Measurements from ENCODE around the gene IFNA17.
"Not testable (repeated sequence)": the region's sequence is repeated elsewhere in the genome, so short reads cannot be mapped to it uniquely, and the experiment has no call there.

DNA sequence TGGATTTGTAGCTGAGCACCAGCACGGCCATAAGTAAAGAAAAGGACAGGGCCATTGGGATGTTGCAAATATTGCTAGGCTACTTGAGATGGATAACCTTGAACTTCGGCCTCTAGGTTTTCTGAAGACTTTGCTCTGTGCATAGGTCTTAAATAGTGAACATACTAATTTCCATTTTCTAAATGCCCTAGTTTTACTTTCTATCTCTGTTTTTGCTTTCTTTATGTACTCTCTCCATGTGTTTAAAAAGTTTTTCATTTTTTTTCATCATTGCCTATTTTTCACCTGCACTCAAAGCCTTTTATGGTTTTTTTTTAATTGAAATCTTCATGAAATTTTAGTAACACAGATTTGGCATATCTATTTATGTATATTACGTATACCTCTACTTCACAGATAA lies 21.0 kb downstream of the IFNA17 start, which contains the start of gene IFNA10:
- TF ChIP-seq, protein P1, sequence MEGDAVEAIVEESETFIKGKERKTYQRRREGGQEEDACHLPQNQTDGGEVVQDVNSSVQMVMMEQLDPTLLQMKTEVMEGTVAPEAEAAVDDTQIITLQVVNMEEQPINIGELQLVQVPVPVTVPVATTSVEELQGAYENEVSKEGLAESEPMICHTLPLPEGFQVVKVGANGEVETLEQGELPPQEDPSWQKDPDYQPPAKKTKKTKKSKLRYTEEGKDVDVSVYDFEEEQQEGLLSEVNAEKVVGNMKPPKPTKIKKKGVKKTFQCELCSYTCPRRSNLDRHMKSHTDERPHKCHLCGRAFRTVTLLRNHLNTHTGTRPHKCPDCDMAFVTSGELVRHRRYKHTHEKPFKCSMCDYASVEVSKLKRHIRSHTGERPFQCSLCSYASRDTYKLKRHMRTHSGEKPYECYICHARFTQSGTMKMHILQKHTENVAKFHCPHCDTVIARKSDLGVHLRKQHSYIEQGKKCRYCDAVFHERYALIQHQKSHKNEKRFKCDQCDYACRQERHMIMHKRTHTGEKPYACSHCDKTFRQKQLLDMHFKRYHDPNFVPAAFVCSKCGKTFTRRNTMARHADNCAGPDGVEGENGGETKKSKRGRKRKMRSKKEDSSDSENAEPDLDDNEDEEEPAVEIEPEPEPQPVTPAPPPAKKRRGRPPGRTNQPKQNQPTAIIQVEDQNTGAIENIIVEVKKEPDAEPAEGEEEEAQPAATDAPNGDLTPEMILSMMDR (IDR thresholded peaks at IDR 0.05): not testable (repeated sequence)
- TF ChIP-seq EP300, POLR2A (IDR thresholded peaks at IDR 0.05): not testable (repeated sequence)

Measured in sigmoid colon (tissue), 4 donors.